IPS-15b (cell line): ENCODE data around the gene GNGT1.

Source experiments
- H3K27me3 ChIP-seq: one replicate; pipeline ENCODE4 v1.6.1; 2013; ENCODE audit warnings: low read length; ENCODE audit not compliant: control insufficient read depth, insufficient read depth
- H3K36me3 ChIP-seq: one replicate; pipeline ENCODE4 v1.6.1; 2013; ENCODE audit warnings: low read length; ENCODE audit not compliant: control insufficient read depth, insufficient read depth
- H3K4me1 ChIP-seq: one replicate; pipeline ENCODE4 v1.6.1; 2013; ENCODE audit warnings: mild to moderate bottlenecking, low read length; ENCODE audit not compliant: control insufficient read depth, insufficient read depth
- H3K4me3 ChIP-seq: one replicate; pipeline ENCODE4 v1.5.1; 2013; ENCODE audit warnings: low read depth, low read length
- H3K9ac ChIP-seq: one replicate; pipeline ENCODE4 v1.6.1; 2013; ENCODE audit warnings: low read depth, mild to moderate bottlenecking, low read length
- H3K9me3 ChIP-seq: one replicate; pipeline ENCODE4 v1.6.1; 2013; ENCODE audit warnings: mild to moderate bottlenecking, low read length; ENCODE audit not compliant: control insufficient read depth, insufficient read depth

Gene GNGT1

GRCh38 chr7:93948106-93948505 lies 41.7 kb downstream of the GNGT1 start:
- Histone ChIP-seq H3K27me3 (no peaks in the 10 kb centered on the region), H3K9me3 (no peaks in the 10 kb centered on the region), H3K4me3 (no peak overlapping the region), H3K9ac (no peak overlapping the region), H3K36me3 (no peaks in the 10 kb centered on the region), H3K4me1 (no peaks in the 10 kb centered on the region)

GRCh38 chr7:93948873-93949272 lies 42.5 kb downstream of the GNGT1 start:
- no peaks in the 10 kb centered on the region for H3K27me3 ChIP-seq
- no peaks in the 10 kb centered on the region for H3K36me3 ChIP-seq
- H3K9me3 ChIP-seq, result no peaks in the 10 kb centered on the region
- no peak overlapping the region for H3K4me3 ChIP-seq
- no peaks in the 10 kb centered on the region for H3K4me1 ChIP-seq
- no peak overlapping the region for H3K9ac ChIP-seq

GRCh38 chr7:93949423-93949822 lies 43.1 kb downstream of the GNGT1 start:
- Histone ChIP-seq H3K9ac (no peak overlapping the region), H3K27me3 (no peaks in the 10 kb centered on the region), H3K36me3 (no peaks in the 10 kb centered on the region), H3K9me3 (no peaks in the 10 kb centered on the region), H3K4me3 (no peak overlapping the region), H3K4me1 (no peaks in the 10 kb centered on the region)

GRCh38 chr7:93955304-93955703 lies 48.9 kb downstream of the GNGT1 start:
- Histone ChIP-seq H3K36me3 (no peaks in the 10 kb centered on the region), H3K9me3 (no peaks in the 10 kb centered on the region), H3K4me3 (no peak overlapping the region), H3K27me3 (no peaks in the 10 kb centered on the region), H3K4me1 (no peaks in the 10 kb centered on the region), H3K9ac (no peak overlapping the region)

- Histone ChIP-seq H3K4me1 (no peaks in the 10 kb centered on the region), H3K27me3 (no peaks in the 10 kb centered on the region), H3K4me3 (no peak overlapping the region), H3K9ac (no peak overlapping the region), H3K36me3 (no peaks in the 10 kb centered on the region), H3K9me3 (no peaks in the 10 kb centered on the region)
Observed at GRCh38 chr7:93957767-93958166, 51.4 kb downstream of the GNGT1 start.

GRCh38 chr7:93958216-93958615 lies 51.8 kb downstream of the GNGT1 start:
- Histone ChIP-seq H3K27me3 (no peaks in the 10 kb centered on the region), H3K4me3 (no peak overlapping the region), H3K36me3 (no peaks in the 10 kb centered on the region), H3K4me1 (no peaks in the 10 kb centered on the region), H3K9me3 (no peaks in the 10 kb centered on the region), H3K9ac (no peak overlapping the region)

- H3K4me1 ChIP-seq, result no peaks in the 10 kb centered on the region
- H3K27me3 ChIP-seq, result no peaks in the 10 kb centered on the region
- H3K9me3 ChIP-seq, result no peaks in the 10 kb centered on the region
- H3K4me3 ChIP-seq, result no peak overlapping the region
- no peaks in the 10 kb centered on the region for H3K36me3 ChIP-seq
- no peak overlapping the region for H3K9ac ChIP-seq
Observed at GRCh38 chr7:93958651-93959050, 52.3 kb downstream of the GNGT1 start.
